ENCODE results near the gene CDH11. TPM values are rescaled to one million over a fixed set of nuclear protein-coding genes. Genes with fewer than 3 reads are reported as not detected.

CDH11 gene
- total RNA-seq, 1 experiment from 2014 or later = 113 TPM

DNA sequence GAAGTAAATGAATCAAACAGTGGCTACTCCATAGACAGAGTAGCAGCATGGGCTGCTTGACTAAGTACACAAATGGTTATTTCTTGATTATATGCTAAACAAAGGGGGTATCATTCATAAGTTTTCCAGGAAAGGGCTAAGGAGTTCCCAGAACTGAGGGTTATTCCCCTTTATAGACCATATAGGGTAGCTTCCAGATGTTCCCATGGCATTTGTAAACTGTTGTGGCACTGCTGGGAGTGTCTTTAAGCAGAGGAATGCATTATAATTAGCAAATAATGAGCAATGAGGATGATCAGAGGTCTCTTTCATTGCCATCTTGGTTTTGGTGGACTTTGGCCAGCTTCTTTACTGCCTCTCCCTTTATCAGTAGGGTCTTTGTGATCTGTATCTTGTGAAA, 105.1 kb downstream of the CDH11 start:
- H3K4me3 ChIP-seq = no peak overlapping the region
- no peaks in the 10 kb centered on the region for H3K27me3 ChIP-seq (replicated peaks)
- no peak for DNase-seq (ENCODE audit: low read depth in 1 of 2, low spot score in 2 of 2)
- no peak overlapping the region for H3K27ac ChIP-seq
- H3K4me1 ChIP-seq (replicated peaks) = peaks cover 26% of the 10 kb centered on the region
- peaks cover 8% of the 10 kb centered on the region; the same call in 1 of the 2 replicates for H3K36me3 ChIP-seq
- H3K9me3 ChIP-seq (replicated peaks) = no peaks in the 10 kb centered on the region

DNA sequence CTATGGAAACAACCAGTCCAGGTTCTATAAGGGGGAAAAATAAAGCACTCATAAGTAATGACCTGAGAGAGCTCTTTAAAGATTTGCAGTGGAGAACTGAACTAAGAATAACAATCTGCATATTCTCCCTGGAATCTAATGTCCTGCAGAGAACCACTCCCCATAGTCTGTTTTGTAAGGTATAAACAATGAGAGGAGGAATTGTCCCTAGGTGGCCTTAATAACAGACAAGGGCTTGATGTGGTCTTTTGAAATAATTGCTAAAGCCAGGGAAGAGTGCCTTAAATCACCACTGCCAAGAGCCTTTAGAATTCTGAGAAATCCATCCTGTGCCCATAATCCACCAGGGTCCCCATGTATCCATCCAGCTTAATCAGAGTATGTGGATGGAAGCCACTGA, 106.3 kb downstream of the CDH11 start:
- Histone ChIP-seq H3K9me3 (replicated peaks) (no peaks in the 10 kb centered on the region), H3K4me3 (no peak overlapping the region), H3K36me3 (peaks cover 8% of the 10 kb centered on the region; the same call in 1 of the 2 replicates), H3K4me1 (replicated peaks) (peaks cover 26% of the 10 kb centered on the region), H3K27me3 (replicated peaks) (no peaks in the 10 kb centered on the region), H3K27ac (no peak overlapping the region)
- DNase-seq (ENCODE audit: low read depth in 1 of 2, low spot score in 2 of 2) = peak in 1 of 2 experiments; percentile 32

DNA sequence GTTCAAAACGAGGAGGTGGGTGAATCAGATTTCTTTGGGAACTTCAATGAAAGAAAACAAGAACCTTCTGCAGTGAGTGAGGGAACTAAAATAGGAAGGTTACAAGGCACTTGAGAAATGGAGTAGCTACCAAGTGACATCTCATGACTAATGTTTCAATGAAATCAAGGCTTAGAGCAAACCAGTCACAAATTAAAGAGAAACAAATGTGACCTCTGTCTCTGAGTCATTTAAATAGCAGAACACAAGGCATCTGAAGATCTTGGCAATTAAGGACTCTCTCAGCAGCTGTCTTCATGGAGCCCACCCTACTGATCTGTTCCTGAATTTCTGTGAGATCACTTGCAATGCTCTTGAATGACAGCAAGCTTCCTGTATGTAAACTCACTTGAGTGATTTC, 109.5 kb downstream of the CDH11 start:
- Histone ChIP-seq H3K27ac (no peak overlapping the region), H3K36me3 (peaks cover 11% of the 10 kb centered on the region; the same call in 1 of the 2 replicates), H3K27me3 (replicated peaks) (no peaks in the 10 kb centered on the region), H3K9me3 (replicated peaks) (no peaks in the 10 kb centered on the region), H3K4me1 (replicated peaks) (peaks cover 26% of the 10 kb centered on the region), H3K4me3 (no peak overlapping the region)
- peak in 1 of 2 experiments; percentile 43 for DNase-seq (ENCODE audit: low read depth in 1 of 2, low spot score in 2 of 2)

DNA sequence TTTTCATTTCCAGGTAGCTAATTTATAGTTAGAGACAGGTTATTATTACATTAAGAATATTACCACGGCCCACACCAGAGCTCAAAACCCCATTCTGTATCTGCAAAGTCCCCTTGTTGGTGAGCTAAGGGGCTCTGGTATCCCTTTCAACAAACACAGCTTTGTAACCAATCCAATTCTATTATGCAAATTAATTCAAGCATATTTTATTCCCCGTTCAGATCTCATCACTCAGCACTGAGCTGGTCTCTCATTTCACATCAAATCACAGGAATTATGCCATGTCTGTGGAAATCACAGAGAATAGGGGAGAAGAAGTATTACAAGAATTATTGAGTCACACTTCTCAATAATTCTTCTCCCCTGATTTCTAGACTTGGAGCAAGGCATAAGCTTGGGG, 111.7 kb downstream of the CDH11 start:
- DNase-seq (ENCODE audit: low read depth in 1 of 2, low spot score in 2 of 2) = no peak
- Histone ChIP-seq H3K4me3 (no peak overlapping the region), H3K27me3 (replicated peaks) (no peaks in the 10 kb centered on the region), H3K36me3 (peaks cover 7% of the 10 kb centered on the region; the same call in 1 of the 2 replicates), H3K4me1 (replicated peaks) (peaks cover 13% of the 10 kb centered on the region), H3K9me3 (replicated peaks) (no peaks in the 10 kb centered on the region), H3K27ac (no peak overlapping the region)

DNA sequence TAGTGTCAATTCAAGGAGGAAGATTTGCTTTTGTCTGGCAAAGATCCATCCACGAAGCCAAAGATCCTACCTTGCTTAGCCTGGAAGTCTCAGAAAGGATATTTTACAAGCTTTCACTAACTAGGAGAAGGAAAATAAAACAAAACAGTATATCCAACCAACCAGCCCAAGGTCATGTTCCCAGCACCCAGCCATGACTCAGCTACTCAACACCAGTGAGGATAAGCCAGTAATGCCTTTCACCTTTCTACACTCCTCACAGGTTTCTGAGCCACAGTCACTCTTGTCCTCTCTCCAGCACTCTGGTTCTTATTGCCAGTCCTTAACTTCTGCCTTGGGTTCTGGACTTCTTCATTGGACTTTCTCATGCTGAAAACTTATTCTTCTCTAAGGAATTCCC, 116.2 kb downstream of the CDH11 start:
- H3K4me1 ChIP-seq (replicated peaks) = peaks cover 11% of the 10 kb centered on the region
- peaks cover 23% of the 10 kb centered on the region for H3K36me3 ChIP-seq
- no peaks in the 10 kb centered on the region for H3K27me3 ChIP-seq (replicated peaks)
- DNase-seq (ENCODE audit: low read depth in 1 of 2, low spot score in 2 of 2) = no peak
- H3K9me3 ChIP-seq (replicated peaks) = no peaks in the 10 kb centered on the region
- H3K4me3 ChIP-seq = no peak overlapping the region
- no peak overlapping the region for H3K27ac ChIP-seq

DNA sequence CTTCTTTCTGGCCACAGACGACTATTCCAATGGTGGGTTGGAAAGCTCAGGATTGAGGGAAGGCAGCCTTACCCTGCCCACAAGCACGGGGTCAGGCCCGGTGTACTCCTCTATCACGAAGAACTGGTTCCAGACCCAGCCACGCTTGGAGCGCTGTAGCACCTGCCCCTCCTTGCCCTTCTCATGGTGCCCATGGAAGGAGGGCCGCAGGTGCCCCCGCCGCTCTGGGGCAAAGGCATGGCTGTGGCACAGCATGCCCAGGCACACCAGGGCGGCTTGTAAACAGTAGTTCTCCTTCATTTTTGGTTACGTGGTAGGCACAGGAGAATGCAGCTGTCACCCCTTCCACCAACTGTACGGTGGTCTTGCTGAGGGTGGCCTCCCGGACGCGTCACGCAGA, 117.3 kb downstream of the CDH11 start:
- no peaks in the 10 kb centered on the region for H3K9me3 ChIP-seq (replicated peaks)
- H3K4me1 ChIP-seq (replicated peaks) = peaks cover 11% of the 10 kb centered on the region
- no peak overlapping the region for H3K4me3 ChIP-seq
- no peak overlapping the region for H3K27ac ChIP-seq
- H3K36me3 ChIP-seq = peaks cover 31% of the 10 kb centered on the region
- no peak for DNase-seq (ENCODE audit: low read depth in 1 of 2, low spot score in 2 of 2)
- H3K27me3 ChIP-seq (replicated peaks) = no peaks in the 10 kb centered on the region

DNA sequence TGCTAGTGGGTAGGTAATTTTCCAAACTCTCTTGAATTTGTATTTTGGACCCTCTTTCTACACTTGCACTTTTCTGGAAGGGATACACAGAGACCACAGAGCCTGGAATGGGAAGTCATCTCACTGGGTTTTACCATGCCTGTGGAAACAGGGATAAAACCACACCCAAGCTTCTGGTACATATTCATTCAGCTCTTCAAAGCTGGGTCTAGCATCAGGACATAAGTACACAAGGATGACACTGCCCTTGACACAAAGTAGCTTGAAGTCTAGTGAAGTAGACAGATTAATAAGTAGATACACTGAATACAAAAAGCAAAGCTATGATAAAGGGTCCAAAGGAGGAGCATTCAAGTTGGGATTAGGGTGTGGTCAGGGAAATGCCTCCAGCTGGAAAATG, 118.2 kb downstream of the CDH11 start:
- H3K4me1 ChIP-seq (replicated peaks) = peaks cover 11% of the 10 kb centered on the region
- H3K9me3 ChIP-seq (replicated peaks) = no peaks in the 10 kb centered on the region
- H3K27ac ChIP-seq = no peak overlapping the region
- H3K4me3 ChIP-seq = no peak overlapping the region
- H3K27me3 ChIP-seq (replicated peaks) = no peaks in the 10 kb centered on the region
- peaks cover 31% of the 10 kb centered on the region for H3K36me3 ChIP-seq
- DNase-seq (ENCODE audit: low read depth in 1 of 2, low spot score in 2 of 2) = no peak

DNA sequence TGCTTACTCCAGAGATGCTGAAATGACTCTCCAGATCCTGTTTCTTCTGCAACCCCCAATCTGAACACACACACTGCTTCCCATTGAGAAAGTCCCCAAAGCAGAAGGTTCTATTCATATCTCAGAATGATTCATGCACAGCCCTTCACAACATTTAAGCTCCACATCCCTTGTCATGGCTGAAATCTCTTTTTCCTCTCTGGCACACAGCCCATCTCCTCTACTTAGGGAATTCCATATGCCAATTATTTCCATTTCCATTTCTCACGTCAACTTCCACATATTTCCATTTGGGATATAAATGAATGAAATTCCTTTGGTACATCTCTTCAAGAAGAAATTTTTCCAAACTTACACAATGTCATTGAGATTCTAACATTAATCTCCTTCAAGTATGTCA, 119.6 kb downstream of the CDH11 start:
- peak; percentile 46 to 57 for DNase-seq (ENCODE audit: low read depth in 1 of 2, low spot score in 2 of 2)
- peaks cover 25% of the 10 kb centered on the region for H3K36me3 ChIP-seq

DNA sequence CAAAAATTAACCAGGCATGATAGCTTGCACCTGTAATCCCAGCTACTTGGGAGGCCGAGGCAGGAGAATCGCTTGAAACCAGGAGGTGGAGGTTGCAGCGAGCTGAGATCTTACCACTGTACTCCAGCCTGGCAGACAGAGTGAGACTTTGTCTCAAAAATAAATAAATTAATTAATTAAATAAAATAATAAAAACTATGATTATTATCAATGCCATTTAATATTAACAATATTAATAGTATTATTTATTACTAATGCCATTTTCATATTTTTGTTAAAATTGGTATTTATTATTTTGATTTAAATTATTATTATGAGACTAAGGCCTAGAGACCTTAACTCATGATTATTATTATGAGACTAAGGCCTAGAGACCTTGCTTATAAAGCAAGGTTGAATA, 121.2 kb downstream of the CDH11 start:
- no peak overlapping the region for H3K27ac ChIP-seq
- peaks cover 32% of the 10 kb centered on the region for H3K36me3 ChIP-seq
- DNase-seq (ENCODE audit: low read depth in 1 of 2, low spot score in 2 of 2) = no peak
- H3K9me3 ChIP-seq (replicated peaks) = no peaks in the 10 kb centered on the region
- peaks cover 11% of the 10 kb centered on the region for H3K4me1 ChIP-seq (replicated peaks)
- H3K27me3 ChIP-seq (replicated peaks) = no peaks in the 10 kb centered on the region
- H3K4me3 ChIP-seq = no peak overlapping the region

More for the DNA sequence above, 119.6 kb downstream of the CDH11 start:
- no peaks in the 10 kb centered on the region for H3K27me3 ChIP-seq (replicated peaks)
- no peak overlapping the region for H3K4me3 ChIP-seq
- peaks cover 11% of the 10 kb centered on the region for H3K4me1 ChIP-seq (replicated peaks)
- H3K9me3 ChIP-seq (replicated peaks) = no peaks in the 10 kb centered on the region
- peak overlapping the region; percentile 20; the same call in 1 of the 2 replicates for H3K27ac ChIP-seq

DNA sequence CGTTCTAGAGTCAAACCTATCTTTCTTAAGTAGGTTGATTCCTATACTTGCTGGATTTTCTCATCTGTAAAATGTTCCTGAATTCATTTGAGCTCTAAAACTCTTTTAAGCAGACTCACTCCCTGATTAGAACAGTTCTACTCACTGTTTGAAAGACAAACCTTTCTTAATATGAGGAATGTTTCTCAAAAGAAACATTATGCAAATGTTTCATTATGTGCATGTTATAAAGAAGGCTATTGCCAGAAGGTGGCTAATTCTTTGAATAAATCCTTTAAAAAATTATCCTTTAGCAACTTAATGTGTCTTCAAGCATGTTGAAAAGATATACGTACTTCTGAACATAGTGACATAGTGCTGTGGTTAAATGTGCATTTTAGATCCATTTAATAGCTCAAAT, 124.1 kb downstream of the CDH11 start:
- H3K9me3 ChIP-seq (replicated peaks) = no peaks in the 10 kb centered on the region
- peaks cover 11% of the 10 kb centered on the region for H3K4me1 ChIP-seq (replicated peaks)
- H3K27me3 ChIP-seq (replicated peaks) = no peaks in the 10 kb centered on the region
- H3K27ac ChIP-seq = no peak overlapping the region
- H3K4me3 ChIP-seq = no peak overlapping the region
- H3K36me3 ChIP-seq = peaks cover 20% of the 10 kb centered on the region
- no peak for DNase-seq (ENCODE audit: low read depth in 1 of 2, low spot score in 2 of 2)

DNA sequence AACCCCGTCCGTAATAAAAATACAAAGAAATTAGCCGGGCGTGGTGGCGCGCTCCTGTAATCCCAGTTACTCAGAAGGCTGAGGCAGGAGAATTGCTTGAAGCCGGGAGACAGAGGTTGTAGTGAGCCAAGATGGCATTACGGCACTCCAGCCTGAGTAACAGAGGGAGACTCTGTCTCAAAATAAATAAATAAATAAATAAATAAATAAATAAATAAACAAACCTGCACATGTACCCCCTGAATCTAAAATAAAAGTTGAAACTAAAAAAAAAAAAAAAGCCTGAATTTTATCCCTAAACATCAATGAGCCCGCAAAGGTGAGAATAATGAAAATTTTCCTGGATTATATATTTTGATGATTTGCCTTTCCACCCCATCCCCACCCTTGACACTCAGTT, 124.7 kb downstream of the CDH11 start:
- H3K27me3 ChIP-seq (replicated peaks) = no peaks in the 10 kb centered on the region
- H3K4me3 ChIP-seq = no peak overlapping the region
- peaks cover 5% of the 10 kb centered on the region for H3K4me1 ChIP-seq (replicated peaks)
- H3K36me3 ChIP-seq = peaks cover 25% of the 10 kb centered on the region
- DNase-seq (ENCODE audit: low read depth in 1 of 2, low spot score in 2 of 2) = no peak
- H3K9me3 ChIP-seq (replicated peaks) = no peaks in the 10 kb centered on the region
- H3K27ac ChIP-seq = no peak overlapping the region

DNA sequence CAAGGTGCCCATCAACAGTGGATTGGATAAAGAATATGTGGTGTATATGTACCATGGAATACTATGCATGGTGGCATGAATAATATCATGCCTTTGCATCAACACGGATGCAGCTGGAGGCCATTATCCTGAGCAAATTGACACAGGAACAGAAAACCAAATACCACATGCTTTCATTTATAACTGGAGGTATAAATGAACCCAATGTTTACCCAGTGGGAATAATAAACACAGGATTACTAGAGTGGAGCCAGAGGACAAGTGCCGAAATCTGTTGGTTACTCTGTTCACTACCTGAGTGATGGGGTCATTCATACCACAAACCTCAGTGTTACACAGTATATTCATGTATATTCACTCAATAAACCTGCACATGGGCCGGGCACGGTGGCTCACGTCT, 125.2 kb downstream of the CDH11 start:
- Histone ChIP-seq H3K27ac (no peak overlapping the region), H3K4me1 (replicated peaks) (peaks cover under 1% of the 10 kb centered on the region), H3K27me3 (replicated peaks) (no peaks in the 10 kb centered on the region), H3K4me3 (no peak overlapping the region), H3K36me3 (peaks cover 29% of the 10 kb centered on the region), H3K9me3 (replicated peaks) (no peaks in the 10 kb centered on the region)
- DNase-seq (ENCODE audit: low read depth in 1 of 2, low spot score in 2 of 2) = no peak

DNA sequence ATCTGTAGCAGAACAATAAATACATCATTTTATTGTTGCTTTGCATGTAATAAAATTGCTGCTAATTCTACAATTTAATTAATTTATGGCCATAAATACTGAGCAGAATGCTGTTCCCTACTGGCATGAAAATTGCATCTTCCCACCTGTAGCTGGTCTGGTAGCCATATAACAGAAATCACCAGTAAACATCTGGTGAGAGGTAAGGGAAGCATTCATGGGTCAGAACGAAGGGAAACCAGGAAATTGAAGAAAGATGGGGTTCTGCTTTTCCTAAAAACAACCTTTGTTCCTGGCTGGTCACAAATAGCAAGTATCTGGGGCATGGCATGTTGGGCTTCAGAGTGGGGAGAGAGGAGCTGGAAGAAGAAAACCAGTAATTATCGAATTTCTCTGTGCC, 128.4 kb downstream of the CDH11 start:
- Histone ChIP-seq H3K27me3 (replicated peaks) (no peaks in the 10 kb centered on the region), H3K4me1 (replicated peaks) (no peaks in the 10 kb centered on the region), H3K9me3 (replicated peaks) (no peaks in the 10 kb centered on the region), H3K27ac (no peak overlapping the region), H3K4me3 (no peak overlapping the region), H3K36me3 (peaks cover 41% of the 10 kb centered on the region)
- no peak for DNase-seq (ENCODE audit: low read depth in 1 of 2, low spot score in 2 of 2)

DNA sequence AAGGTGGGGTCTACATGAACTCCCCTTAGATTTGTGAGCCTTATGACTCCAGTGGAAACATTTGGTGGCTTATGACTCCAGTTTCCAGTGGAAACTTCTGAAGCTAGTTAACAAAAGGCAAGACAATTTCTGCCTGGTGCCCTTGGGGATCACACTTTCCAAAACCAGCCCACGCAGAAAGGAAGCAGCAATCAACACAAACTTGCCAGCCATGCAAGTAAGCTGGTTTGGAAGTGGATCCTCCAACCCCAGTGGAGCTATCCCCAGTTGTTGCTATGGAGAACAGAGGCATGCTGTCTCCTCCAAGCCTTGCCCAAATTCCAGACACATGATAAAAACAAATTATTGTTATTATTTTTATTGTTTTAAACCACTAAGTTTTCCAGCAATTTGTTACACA, 130.9 kb downstream of the CDH11 start:
- Histone ChIP-seq H3K27ac (no peak overlapping the region), H3K27me3 (replicated peaks) (no peaks in the 10 kb centered on the region), H3K36me3 (peaks cover 52% of the 10 kb centered on the region), H3K4me3 (no peak overlapping the region), H3K9me3 (replicated peaks) (no peaks in the 10 kb centered on the region), H3K4me1 (replicated peaks) (no peaks in the 10 kb centered on the region)
- DNase-seq (ENCODE audit: low read depth in 1 of 2, low spot score in 2 of 2) = no peak

DNA sequence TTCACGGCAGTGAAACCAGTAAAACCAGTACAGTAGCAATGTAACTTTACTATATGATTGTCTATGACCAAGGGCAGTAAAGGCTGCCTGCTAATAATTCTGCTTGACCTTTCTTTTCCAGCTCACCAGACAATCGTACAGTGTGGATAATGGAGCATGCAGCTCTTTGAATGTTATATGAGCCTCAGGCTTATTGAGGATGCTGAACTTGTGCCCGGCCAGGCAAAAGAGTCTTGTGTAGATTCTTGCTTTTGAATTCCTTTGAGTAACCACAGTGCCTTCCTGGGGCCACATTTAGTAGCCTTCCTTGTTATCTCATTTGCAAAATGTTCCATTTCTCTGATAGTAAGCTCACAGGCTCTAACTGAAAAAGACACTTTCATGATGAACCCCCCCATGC, 131.8 kb downstream of the CDH11 start:
- no peak for DNase-seq (ENCODE audit: low read depth in 1 of 2, low spot score in 2 of 2)
- Histone ChIP-seq H3K36me3 (peaks cover 50% of the 10 kb centered on the region), H3K27me3 (replicated peaks) (no peaks in the 10 kb centered on the region), H3K27ac (no peak overlapping the region), H3K4me3 (no peak overlapping the region), H3K4me1 (replicated peaks) (no peaks in the 10 kb centered on the region), H3K9me3 (replicated peaks) (no peaks in the 10 kb centered on the region)
